Ishikawa (cell line): Measurements from ENCODE around the gene DSG4.

Experiments
- CEBPB ChIP-seq: IDR thresholded peaks from 2 replicates; pipeline ENCODE4 v1.6.1; 2012
- CREB1 ChIP-seq: IDR thresholded peaks from 2 replicates; pipeline ENCODE4 v1.6.1; 2012; ENCODE audit warnings: low read depth
- EGR1 ChIP-seq: IDR thresholded peaks from 2 replicates; pipeline ENCODE4 v1.6.1; 2012
- EP300 ChIP-seq: IDR thresholded peaks from 2 replicates; pipeline ENCODE4 v1.6.1; 2012; ENCODE audit warnings: borderline replicate concordance
- FOXM1 ChIP-seq: IDR thresholded peaks from 2 replicates; pipeline ENCODE4 v1.6.1; 2012; ENCODE audit warnings: low read depth, borderline replicate concordance
- MAX ChIP-seq: IDR thresholded peaks from 2 replicates; pipeline ENCODE4 v1.6.1; 2012
- NFIC ChIP-seq: IDR thresholded peaks from 2 replicates; pipeline ENCODE4 v1.6.1; 2012
- RAD21 ChIP-seq: IDR thresholded peaks from 2 replicates; pipeline ENCODE4 v1.6.1; 2012; ENCODE audit warnings: low read depth
- REST ChIP-seq: IDR thresholded peaks from 2 replicates; pipeline ENCODE4 v1.6.1; 2012; ENCODE audit warnings: low read depth, mild to moderate bottlenecking
- TAF1 ChIP-seq: IDR thresholded peaks from 2 replicates; pipeline ENCODE4 v1.6.1; 2012; ENCODE audit warnings: low read depth, mild to moderate bottlenecking
- TCF12 ChIP-seq: IDR thresholded peaks from 2 replicates; pipeline ENCODE4 v1.6.1; 2012; ENCODE audit warnings: low read depth
- TEAD4 ChIP-seq: IDR thresholded peaks from 2 replicates; pipeline ENCODE4 v1.6.1; 2012
- YY1 ChIP-seq: IDR thresholded peaks from 2 replicates; pipeline ENCODE4 v1.6.1; 2012; ENCODE audit warnings: low read depth
- ZBTB7A ChIP-seq: IDR thresholded peaks from 2 replicates; pipeline ENCODE4 v1.6.1; 2012; ENCODE audit warnings: low read depth
- TF ChIP-seq, protein P1 (sequence below): IDR thresholded peaks from 2 replicates; pipeline ENCODE4 v1.6.1; 2012

DSG4 gene

DNA sequence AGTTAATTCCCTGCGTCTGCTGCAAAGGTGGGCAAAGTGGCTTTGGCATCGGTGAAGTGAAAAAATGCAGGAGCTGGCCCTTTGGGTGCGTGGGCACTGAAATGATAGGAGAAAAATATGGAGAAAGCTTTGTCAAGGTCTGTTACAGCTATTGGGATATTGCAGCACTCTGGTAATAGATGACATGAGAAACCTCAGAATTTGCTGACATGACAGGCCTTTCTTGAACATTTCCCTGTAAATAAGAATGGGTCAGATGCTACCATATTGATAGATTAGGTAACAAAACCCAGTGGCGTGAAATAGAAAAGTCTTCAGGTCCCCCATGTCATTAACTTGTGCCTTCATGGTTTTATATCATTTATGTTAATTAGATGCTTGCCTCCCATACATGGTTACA, 12.4 kb upstream of the DSG4 start:
- TF ChIP-seq FOXM1 (no peak), MAX (no peak), TCF12 (no peak), RAD21 (no peak), EGR1 (no peak), TEAD4 (no peak), REST (no peak), YY1 (no peak), CREB1 (no peak), NFIC (no peak), EP300 (no peak), CEBPB (no peak), TAF1 (no peak), ZBTB7A (no peak)
- TF ChIP-seq, protein P1, sequence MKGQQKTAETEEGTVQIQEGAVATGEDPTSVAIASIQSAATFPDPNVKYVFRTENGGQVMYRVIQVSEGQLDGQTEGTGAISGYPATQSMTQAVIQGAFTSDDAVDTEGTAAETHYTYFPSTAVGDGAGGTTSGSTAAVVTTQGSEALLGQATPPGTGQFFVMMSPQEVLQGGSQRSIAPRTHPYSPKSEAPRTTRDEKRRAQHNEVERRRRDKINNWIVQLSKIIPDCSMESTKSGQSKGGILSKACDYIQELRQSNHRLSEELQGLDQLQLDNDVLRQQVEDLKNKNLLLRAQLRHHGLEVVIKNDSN = no peak

GRCh38 chr18:31369478-31369877, 7.1 kb upstream of the DSG4 start:
- TF ChIP-seq MAX (no peak), TAF1 (no peak), EGR1 (no peak), CREB1 (no peak), FOXM1 (no peak), REST (no peak), ZBTB7A (no peak), NFIC (no peak), TCF12 (no peak), YY1 (no peak), EP300 (no peak), TEAD4 (no peak), CEBPB (no peak), RAD21 (no peak)
- TF ChIP-seq, protein P1 = no peak

GRCh38 chr18:31371989-31372388, 4.6 kb upstream of the DSG4 start:
- TF ChIP-seq TCF12 (no peak), TEAD4 (no peak), REST (no peak), EGR1 (no peak), ZBTB7A (no peak), FOXM1 (no peak), NFIC (no peak)
- TF ChIP-seq, protein P1 = no peak

- TF ChIP-seq CREB1 (no peak), TEAD4 (no peak), YY1 (no peak), TAF1 (no peak), NFIC (no peak), MAX (no peak), FOXM1 (no peak), ZBTB7A (no peak), TCF12 (no peak), EP300 (no peak), REST (no peak), EGR1 (no peak), CEBPB (no peak), RAD21 (no peak)
- TF ChIP-seq, protein P1 = no peak
Measured at GRCh38 chr18:31373641-31374040, 2.9 kb upstream of the DSG4 start.
